HCT116 (cell line): ENCODE data around the gene ZNF423. TPM values are rescaled to one million over a fixed set of nuclear protein-coding genes. Genes with fewer than 3 reads are reported as not detected.

Experiments used
- ATAC-seq: fragments of 200-7000 bp; cut with Tn5 transposase; 2 replicates; pipeline ENCODE4 v1.9.1; 2020; ENCODE audit warnings: mild to moderate bottlenecking, moderate library complexity
- BruUV-seq: library from RNA; stranded (reverse); fragments of 400-500 nt; replicated peaks from 2 replicates; lab custom pipeline; 2021; lab: Mats Ljungman, UMichigan
- CTCF ChIA-PET: fragments of 300-600 bp; sonication (Branson Sonifier 250); formaldehyde crosslinking; loops from one replicate; lab custom pipeline; 2021; ENCODE audit warnings: antibody characterized with exemption; lab: Charles Lee
- POLR2A ChIA-PET: fragments of 300-600, 350-600 bp; sonication (Branson Sonifier 250); formaldehyde crosslinking; loops from one replicate; lab custom pipeline; 2021; ENCODE audit warnings: antibody characterized with exemption; lab: Charles Lee
- RAD21 ChIA-PET, 2 experiments: fragments of 300-600 bp; sonication (Branson Sonifier 250); formaldehyde crosslinking; loops; one replicate each; lab custom pipeline; 2023; ENCODE audit warnings: low total read pairs in 2 of 2; ENCODE audit not compliant: uncharacterized antibody in 2 of 2, unreplicated experiment in 2 of 2, low non-redundant PET in 1 of 2; lab: Charles Lee
- DNase-seq: peaks from one replicate; pipeline ENCODE4 v3.0.0-alpha.2; 2010; ENCODE audit warnings: low read depth, low spot score
- H2AFZ ChIP-seq: fragments of 200-600 bp; shearing (Covaris generic), sonication (generic); 2 replicates; pipeline ENCODE4 v1.6.1; 2017; ENCODE audit warnings: low read depth, mixed run types, mixed read lengths, antibody characterized with exemption, low read length; ENCODE audit not compliant: poor library complexity, severe bottlenecking
- H3K27ac ChIP-seq: 2 replicates; pipeline ENCODE4 v1.5.1; 2012; ENCODE audit warnings: low read depth, low read length
- H3K27me3 ChIP-seq: fragments of 200-600 bp; sonication (generic); 2 replicates; pipeline ENCODE4 v1.6.1; 2016; ENCODE audit warnings: mixed run types, low read length, mixed read lengths; ENCODE audit not compliant: insufficient read depth
- H3K36me3 ChIP-seq, 2 experiments: fragments of 200-500 bp in 1 of 2; fragments of 200-600 bp in 1 of 2; sonication (Bioruptor generic) in 1 of 2; sonication (generic) in 1 of 2; 2 replicates each; pipeline versions ENCODE4 v1.5.1 to v1.6.1; 2014 to 2016; ENCODE audit warnings: low read length in 2 of 2, inconsistent platforms in 1 of 2, mixed read lengths in 1 of 2, mixed run types in 1 of 2; ENCODE audit not compliant: insufficient read depth in 2 of 2, control insufficient read depth in 1 of 2
- H3K4me1 ChIP-seq, 2 experiments: fragments of 200-600 bp in 1 of 2; sonication (generic) in 1 of 2; 2 replicates each; pipeline versions ENCODE4 v1.5.1 to v1.6.1; 2012 to 2017; ENCODE audit warnings: low read length in 2 of 2, inconsistent platforms in 1 of 2, mild to moderate bottlenecking in 1 of 2, mixed read lengths in 1 of 2, mixed run types in 1 of 2, moderate library complexity in 1 of 2; ENCODE audit not compliant: insufficient read depth in 2 of 2, control insufficient read depth in 1 of 2
- H3K4me2 ChIP-seq: fragments of 200-600 bp; sonication (generic); 2 replicates; pipeline ENCODE4 v1.6.1; 2017; ENCODE audit warnings: mixed run types, low read length, mixed read lengths
- H3K4me3 ChIP-seq, 2 experiments: fragments of 200-600 bp in 1 of 2; sonication (generic) in 1 of 2; replicated peaks in 1 of 2; 2 replicates each; pipeline ENCODE4 v1.5.1; 2011 to 2016; ENCODE audit warnings: low read length in 2 of 2, control low read depth in 1 of 2, low read depth in 1 of 2, mild to moderate bottlenecking in 1 of 2, mixed read lengths in 1 of 2, mixed run types in 1 of 2
- H3K79me2 ChIP-seq: fragments of 200-600 bp; sonication (generic); 2 replicates; pipeline ENCODE4 v1.6.1; 2017; ENCODE audit warnings: mild to moderate bottlenecking, mixed run types, low read length, moderate library complexity, mixed read lengths; ENCODE audit not compliant: insufficient read depth
- H3K9ac ChIP-seq: fragments of 200-600 bp; sonication (generic); 2 replicates; pipeline ENCODE4 v1.6.1; 2016; ENCODE audit warnings: low read length, mixed read lengths
- H3K9me2 ChIP-seq: fragments of 200-600 bp; sonication (generic), shearing (Covaris generic); 2 replicates; pipeline ENCODE4 v1.6.1; 2017; ENCODE audit warnings: mixed run types, mild to moderate bottlenecking, moderate library complexity; ENCODE audit not compliant: insufficient read depth
- H3K9me3 ChIP-seq, 2 experiments: fragments of 200-500 bp in 1 of 2; fragments of 200-600 bp in 1 of 2; sonication (Bioruptor generic) in 1 of 2; sonication (generic) in 1 of 2; 2 replicates each; pipeline ENCODE4 v1.6.1; 2014 to 2017; ENCODE audit warnings: low read length in 2 of 2, mixed read lengths in 2 of 2, inconsistent platforms in 1 of 2, low read depth in 1 of 2, mild to moderate bottlenecking in 1 of 2, mixed run types in 1 of 2, moderate library complexity in 1 of 2; ENCODE audit not compliant: control insufficient read depth in 1 of 2, insufficient read depth in 1 of 2
- H4K20me1 ChIP-seq: fragments of 200-600 bp; sonication (generic), shearing (Covaris generic); 2 replicates; pipeline ENCODE4 v1.6.1; 2017; ENCODE audit warnings: mixed run types, mild to moderate bottlenecking, moderate library complexity; ENCODE audit not compliant: insufficient read depth
- FOSL1 ChIP-seq: IDR thresholded peaks from 2 replicates; pipeline ENCODE4 v1.6.1; 2012; ENCODE audit warnings: low read depth
- RAD21 ChIP-seq: IDR thresholded peaks from 2 replicates; pipeline ENCODE4 v1.6.1; 2012; ENCODE audit warnings: low read depth, mild to moderate bottlenecking
- SP1 ChIP-seq: IDR thresholded peaks from 2 replicates; pipeline ENCODE4 v1.6.1; 2012; ENCODE audit warnings: low read depth
- YY1 ChIP-seq: IDR thresholded peaks from 2 replicates; pipeline ENCODE4 v1.6.1; 2011; ENCODE audit warnings: low read length, low read depth, moderate library complexity, mild to moderate bottlenecking; ENCODE audit not compliant: insufficient replicate concordance; ENCODE audit errors: extremely low read depth
- ZNF274 ChIP-seq: fragments of 200-500 bp; sonication (Bioruptor generic); IDR thresholded peaks from 2 replicates; pipeline ENCODE4 v1.6.1; 2014; ENCODE audit warnings: mild to moderate bottlenecking, low read depth, low read length, inconsistent platforms
- intact Hi-C: fragments of 100-400 bp; cut with micrococcal nuclease; formaldehyde crosslinking; loops from 2 replicates; pipeline ENCODE4 v1.10.0; 2022
- total RNA-seq: library from RNA; stranded (reverse); gene quantifications from one replicate; pipeline ENCODE4 v1.2.1, GENCODE V29; 2021; ENCODE audit not compliant: unreplicated experiment
- TF ChIP-seq, protein P1 (sequence below), 3 experiments: fragments of 200-600 bp in 1 of 3; sonication (generic) in 1 of 3; IDR thresholded peaks in 2 of 3; conservative IDR thresholded peaks in 1 of 3; 2 replicates each; pipeline ENCODE4 v1.5.1; 2012 to 2017; ENCODE audit warnings: low read depth in 2 of 3, low read length in 2 of 3, antibody characterized with exemption in 1 of 3, borderline replicate concordance in 1 of 3, control low read depth in 1 of 3, mild to moderate bottlenecking in 1 of 3, mixed read lengths in 1 of 3, mixed run types in 1 of 3, moderate library complexity in 1 of 3; ENCODE audit not compliant: insufficient read depth in 1 of 3
- TF ChIP-seq, protein P2 (sequence below): IDR thresholded peaks from 2 replicates; pipeline ENCODE4 v1.6.1; 2011; ENCODE audit warnings: mild to moderate bottlenecking, low read length, moderate library complexity; ENCODE audit not compliant: insufficient replicate concordance; ENCODE audit errors: extremely low read depth

The ZNF423 gene
- total RNA-seq, 1 experiment from 2014 or later, result 0.22 TPM

DNA sequence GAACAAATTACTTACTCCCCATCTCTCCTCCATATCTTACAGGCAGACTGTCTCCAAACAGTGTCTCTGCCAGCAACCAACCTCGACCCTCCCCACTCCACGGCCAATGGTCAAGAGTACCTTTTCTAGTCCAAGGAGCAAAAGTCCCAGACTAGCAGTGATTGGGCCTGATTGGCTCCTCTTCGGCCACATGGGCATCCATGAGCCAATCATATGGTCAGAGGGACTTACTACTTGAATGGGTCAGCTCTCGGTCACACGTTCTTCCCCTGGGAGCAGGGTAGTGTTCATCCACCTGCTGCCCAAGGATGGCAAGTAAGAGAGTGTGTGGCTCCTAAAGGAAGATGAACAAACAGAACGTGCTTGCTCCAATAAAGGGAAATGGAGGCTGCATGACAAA, 397.7 kb downstream of the ZNF423 start:
- RAD21 ChIA-PET, result no interaction called here
- Histone ChIP-seq H3K4me1 (peaks cover 0 to 3% of the 10 kb centered on the region in 2 experiments; a peak in 1 of 4 replicates), H3K4me3 (no peak overlapping the region), H3K4me2 (no peak overlapping the region), H4K20me1 (no peaks in the 10 kb centered on the region), H3K9me3 (no peaks in the 10 kb centered on the region), H2AFZ (no peak overlapping the region), H3K27ac (no peak overlapping the region), H3K9me2 (no peaks in the 10 kb centered on the region), H3K9ac (no peak overlapping the region), H3K27me3 (no peaks in the 10 kb centered on the region), H3K79me2 (no peaks in the 10 kb centered on the region), H3K36me3 (no peaks in the 10 kb centered on the region)
- DNase-seq, result no peak
- ATAC-seq, result peak; percentile 39; the same call in 1 of the 2 replicates
- no TSS peak for BruUV-seq
- TF ChIP-seq, protein P1, sequence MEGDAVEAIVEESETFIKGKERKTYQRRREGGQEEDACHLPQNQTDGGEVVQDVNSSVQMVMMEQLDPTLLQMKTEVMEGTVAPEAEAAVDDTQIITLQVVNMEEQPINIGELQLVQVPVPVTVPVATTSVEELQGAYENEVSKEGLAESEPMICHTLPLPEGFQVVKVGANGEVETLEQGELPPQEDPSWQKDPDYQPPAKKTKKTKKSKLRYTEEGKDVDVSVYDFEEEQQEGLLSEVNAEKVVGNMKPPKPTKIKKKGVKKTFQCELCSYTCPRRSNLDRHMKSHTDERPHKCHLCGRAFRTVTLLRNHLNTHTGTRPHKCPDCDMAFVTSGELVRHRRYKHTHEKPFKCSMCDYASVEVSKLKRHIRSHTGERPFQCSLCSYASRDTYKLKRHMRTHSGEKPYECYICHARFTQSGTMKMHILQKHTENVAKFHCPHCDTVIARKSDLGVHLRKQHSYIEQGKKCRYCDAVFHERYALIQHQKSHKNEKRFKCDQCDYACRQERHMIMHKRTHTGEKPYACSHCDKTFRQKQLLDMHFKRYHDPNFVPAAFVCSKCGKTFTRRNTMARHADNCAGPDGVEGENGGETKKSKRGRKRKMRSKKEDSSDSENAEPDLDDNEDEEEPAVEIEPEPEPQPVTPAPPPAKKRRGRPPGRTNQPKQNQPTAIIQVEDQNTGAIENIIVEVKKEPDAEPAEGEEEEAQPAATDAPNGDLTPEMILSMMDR (IDR thresholded peaks at IDR 0.05 in 2 of 3, conservative IDR thresholded peaks at IDR 0.05 in 1 of 3; ENCODE audit: borderline replicate concordance in 1 of 3, insufficient read depth in 1 of 3, low read depth in 2 of 3, low read length in 2 of 3), result no peak
- no peak for TF ChIP-seq SP1
- TF ChIP-seq ZNF274, result no peak
- POLR2A ChIA-PET, result no interaction called here
- CTCF ChIA-PET, result no interaction called here
- intact Hi-C loops, result no loop called here

DNA sequence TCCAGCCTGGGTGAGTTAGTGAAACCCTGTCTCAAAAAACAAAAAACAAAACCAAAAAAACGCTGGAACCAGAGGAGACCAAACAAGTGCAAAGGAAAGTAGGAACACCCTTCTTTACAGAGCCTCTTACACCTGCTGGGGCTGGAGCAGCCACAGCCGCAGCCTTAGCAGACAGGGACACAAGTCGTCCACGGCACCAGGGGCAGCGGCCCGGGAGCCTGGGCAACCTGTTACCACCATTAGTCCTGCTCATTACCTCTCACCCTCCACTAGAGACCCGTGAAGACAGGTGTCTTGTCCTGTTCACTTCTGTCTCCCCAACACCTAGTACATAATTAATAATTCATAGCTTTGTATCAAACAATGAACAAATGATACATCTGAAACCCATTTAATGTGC, 398.7 kb downstream of the ZNF423 start:
- no peaks in the 10 kb centered on the region for H3K27me3 ChIP-seq
- TF ChIP-seq SP1 (no peak), YY1 (no peak), RAD21 (no peak), FOSL1 (no peak)
- TF ChIP-seq, protein P2, sequence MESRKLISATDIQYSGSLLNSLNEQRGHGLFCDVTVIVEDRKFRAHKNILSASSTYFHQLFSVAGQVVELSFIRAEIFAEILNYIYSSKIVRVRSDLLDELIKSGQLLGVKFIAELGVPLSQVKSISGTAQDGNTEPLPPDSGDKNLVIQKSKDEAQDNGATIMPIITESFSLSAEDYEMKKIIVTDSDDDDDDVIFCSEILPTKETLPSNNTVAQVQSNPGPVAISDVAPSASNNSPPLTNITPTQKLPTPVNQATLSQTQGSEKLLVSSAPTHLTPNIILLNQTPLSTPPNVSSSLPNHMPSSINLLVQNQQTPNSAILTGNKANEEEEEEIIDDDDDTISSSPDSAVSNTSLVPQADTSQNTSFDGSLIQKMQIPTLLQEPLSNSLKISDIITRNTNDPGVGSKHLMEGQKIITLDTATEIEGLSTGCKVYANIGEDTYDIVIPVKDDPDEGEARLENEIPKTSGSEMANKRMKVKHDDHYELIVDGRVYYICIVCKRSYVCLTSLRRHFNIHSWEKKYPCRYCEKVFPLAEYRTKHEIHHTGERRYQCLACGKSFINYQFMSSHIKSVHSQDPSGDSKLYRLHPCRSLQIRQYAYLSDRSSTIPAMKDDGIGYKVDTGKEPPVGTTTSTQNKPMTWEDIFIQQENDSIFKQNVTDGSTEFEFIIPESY, result no peak
- H3K27ac ChIP-seq, result no peak overlapping the region
- no peaks in the 10 kb centered on the region for H3K9me2 ChIP-seq
- DNase-seq (no peak), ATAC-seq (no peak)
- H3K9ac ChIP-seq, result no peak overlapping the region
- POLR2A ChIA-PET, result no interaction called here
- BruUV-seq, result no TSS peak
- H3K9me3 ChIP-seq, result no peaks in the 10 kb centered on the region
- H3K4me1 ChIP-seq, result peaks cover 0 to 3% of the 10 kb centered on the region in 2 experiments; a peak in 1 of 4 replicates
- intact Hi-C loops, result no loop called here
- no peaks in the 10 kb centered on the region for H4K20me1 ChIP-seq
- CTCF ChIA-PET, result no interaction called here
- no peak overlapping the region for H3K4me2 ChIP-seq
- H2AFZ ChIP-seq, result no peak overlapping the region
- RAD21 ChIA-PET, result no interaction called here
- H3K79me2 ChIP-seq, result no peaks in the 10 kb centered on the region
- no peak overlapping the region for H3K4me3 ChIP-seq
- no peaks in the 10 kb centered on the region for H3K36me3 ChIP-seq
